HG03342 (cell line): Measurements from ENCODE around the gene TMEM132D.
"Not testable (repeated sequence)": the region's sequence is repeated elsewhere in the genome, so short reads cannot be mapped to it uniquely, and the experiment has no call there.

ENCODE experiments used
- ATAC-seq: cut with Tn5 transposase; IDR thresholded peaks from one replicate; pipeline ENCODE4 v1.9.1; 2021; ENCODE audit warnings: mild to moderate bottlenecking, moderate library complexity; ENCODE audit not compliant: unreplicated experiment

The TMEM132D gene

DNA sequence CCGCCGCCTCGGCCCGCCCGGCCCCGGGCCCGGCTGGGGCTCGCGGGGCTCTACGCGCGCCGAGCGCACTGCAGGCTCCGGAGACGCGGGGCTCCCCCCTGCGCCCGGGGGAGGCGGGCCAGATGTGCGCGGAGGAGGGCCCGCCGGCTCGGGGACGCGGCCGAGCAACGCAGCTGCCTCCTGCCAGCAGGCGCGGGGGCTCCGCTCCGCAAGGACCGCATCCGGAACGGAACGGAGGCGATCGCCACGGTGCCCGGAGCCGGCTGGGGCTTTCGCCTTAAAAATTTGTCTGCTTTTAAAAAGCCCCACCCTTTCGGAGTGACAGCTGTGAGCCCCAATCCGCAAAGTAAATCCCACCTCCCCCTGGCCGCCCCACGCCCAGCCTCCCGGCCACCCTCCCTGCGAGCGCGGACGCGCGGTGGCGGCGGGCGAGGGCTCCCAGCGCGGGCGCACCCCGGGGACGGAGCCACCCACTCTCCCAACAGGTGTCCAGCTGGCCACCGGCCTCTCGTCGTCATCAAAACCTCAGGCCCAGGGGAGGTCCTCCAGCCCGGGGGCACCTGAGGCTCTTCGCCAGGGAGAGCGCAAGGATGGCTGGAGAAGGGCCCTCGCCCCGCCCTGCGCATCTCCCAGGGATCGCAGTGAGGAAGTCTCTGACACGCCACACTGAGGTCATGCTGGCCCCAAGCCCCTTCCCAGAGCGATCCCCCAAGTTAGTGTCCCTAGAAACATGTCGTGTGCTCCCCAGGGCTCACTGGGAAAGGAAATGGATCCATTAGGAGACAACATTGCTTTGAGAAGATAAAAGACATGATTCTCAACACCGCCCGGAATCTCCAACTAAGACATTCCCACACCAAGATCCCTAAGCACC, at the start of gene TMEM132D:
TMEM132D (minus strand) TSS at position 70 of the 874 bp plus-strand sequence.
- ATAC-seq: no peak

DNA sequence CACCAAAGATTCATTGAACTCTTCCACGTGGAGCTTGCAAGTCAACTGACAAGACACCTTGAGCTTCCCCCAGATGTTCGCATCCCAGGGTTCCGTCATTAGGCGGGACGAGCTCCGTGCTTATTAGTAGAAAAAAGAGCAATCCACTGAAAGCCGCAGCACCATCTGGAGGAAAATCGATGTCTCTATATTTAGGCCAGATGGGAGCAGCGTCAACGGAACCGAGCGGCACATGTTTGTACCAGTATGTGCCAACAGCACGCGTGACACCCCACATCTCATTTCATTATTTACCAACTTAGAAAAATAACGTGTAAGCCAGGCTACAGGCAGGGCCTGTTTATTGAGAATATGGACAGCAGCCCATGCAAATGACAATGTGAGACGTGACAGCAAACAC, 45.8 kb upstream of the TMEM132D start:
- no peak for ATAC-seq

DNA sequence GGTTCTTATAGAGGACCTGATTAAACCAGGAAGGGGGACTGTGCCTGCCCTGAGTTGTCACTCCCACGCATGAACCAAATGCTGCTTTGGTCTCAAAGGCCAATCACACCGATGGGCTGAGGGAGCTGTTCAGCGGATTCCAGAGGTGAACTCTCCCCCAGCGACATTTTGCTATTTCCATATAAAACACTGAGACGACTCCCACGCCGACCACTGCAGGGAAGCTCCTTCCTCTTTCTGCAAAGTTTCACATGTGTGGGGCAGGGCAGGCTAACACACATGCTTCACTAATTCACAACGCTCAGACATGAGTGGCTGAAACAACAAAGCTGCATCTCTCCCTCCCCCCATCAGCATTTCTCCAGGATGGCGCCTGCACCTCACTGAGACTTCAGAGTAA, 37.8 kb upstream of the TMEM132D start:
- ATAC-seq: no peak

DNA sequence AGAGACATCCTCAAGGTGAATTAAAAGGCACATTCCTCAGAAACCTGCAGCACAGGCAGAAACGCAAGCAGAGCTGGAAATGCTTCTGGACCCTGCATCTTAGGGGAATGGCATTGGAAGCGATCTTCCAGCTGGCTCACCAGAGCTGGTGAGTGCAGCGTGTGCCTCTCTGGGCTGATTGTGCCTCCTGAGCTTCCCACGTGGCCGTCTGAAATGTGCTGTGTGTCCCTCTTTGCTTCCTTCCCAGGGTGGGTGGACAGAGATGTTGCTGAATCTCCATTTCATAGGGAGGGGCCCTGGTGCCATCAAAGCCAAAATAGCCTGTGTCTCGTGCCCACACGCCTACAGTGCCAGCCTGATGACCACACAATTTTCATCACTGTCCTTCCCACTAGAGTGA, 34.3 kb upstream of the TMEM132D start:
- no peak for ATAC-seq

DNA sequence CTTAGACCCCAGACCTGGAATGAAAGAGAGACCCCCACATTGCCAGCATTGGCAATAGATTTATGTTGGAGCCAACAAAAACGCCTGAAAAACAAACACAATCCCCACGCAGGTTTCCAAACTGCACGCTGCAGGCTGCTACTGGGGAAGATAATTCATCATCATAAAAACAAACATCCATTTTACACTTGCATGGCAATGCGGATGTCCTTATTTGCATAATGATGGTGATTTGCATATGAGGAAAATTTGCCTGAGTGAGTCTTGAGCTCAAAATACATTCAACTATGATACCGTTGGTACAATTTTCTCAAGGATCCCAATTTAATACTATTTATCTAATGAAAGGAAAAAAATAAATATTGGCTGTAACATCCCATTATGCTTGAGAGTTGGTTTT, 33.6 kb upstream of the TMEM132D start:
- no peak for ATAC-seq

DNA sequence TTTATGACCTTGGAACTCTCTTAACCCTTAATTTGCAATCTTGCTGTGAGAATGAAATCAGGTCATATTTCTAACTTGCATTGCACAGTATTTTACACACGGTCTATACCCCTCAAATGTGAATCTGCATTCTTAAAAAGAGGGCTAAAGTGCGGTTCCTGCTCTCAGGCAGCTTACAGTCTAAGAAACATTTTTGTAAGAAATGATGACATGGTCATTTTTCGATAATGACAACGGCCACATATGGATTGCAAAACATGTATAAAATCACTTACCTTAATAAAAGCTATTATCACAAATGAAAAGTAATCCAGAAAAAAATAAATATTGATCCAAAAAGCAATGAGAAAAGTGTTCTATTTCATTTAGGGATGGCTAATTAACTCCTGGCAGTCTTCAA, 24.8 kb upstream of the TMEM132D start:
- ATAC-seq: no peak

DNA sequence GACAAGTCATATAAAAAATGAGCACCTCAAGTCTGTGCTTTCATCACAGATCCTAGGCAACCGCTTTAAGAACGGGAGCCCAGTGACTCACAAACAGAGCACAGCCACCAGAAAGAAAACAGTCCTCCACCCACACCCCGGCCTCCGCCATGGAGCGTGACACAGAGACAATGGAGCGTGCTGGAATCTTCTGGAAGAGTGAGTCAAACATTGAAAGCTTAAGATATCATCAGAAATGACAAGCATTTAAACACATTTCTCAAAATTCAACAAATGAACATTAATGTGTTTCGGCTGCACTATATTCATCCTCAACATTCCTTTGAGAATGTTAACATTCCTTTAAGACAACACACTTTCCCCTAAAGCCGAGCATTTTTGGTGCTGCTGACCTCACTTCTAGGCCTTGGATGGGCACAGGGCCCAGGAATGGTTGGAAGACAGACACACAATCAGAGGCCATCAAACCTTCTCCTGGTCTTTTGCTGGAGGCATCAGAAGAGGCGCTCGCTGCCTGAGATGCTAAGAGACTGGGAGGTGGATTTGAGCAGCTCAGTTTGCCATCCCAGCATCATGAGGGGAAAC, 23.6 kb upstream of the TMEM132D start:
- no peak for ATAC-seq

DNA sequence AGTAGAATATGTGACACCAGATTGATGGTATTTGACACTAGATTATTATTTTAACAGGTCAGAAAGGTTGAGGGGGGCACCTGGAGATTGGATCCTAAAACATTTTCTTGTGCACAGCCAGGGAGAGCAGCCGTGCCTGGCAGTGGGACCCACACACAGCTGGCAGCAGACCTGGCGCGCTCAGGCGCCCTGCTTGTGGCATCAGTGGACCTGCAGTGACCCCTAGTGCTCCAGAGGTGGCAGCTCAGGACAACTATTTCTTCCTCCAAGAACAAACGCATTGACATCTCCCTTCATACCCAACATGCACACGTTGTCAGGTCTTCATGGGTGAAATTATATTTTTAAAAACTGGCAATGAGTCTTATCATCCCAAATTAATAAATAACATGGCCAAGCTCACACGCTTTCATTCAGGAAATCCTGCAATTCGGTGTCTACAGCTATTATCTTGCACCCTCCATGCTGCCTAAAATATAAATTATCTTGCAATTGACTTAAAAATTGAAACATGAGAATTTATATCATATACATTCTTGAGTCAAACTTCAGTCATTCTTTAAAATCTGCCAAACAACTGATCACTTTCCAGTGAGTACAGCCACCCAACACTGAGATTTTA, 7.7 kb upstream of the TMEM132D start:
- peak; percentile 76 for ATAC-seq

DNA sequence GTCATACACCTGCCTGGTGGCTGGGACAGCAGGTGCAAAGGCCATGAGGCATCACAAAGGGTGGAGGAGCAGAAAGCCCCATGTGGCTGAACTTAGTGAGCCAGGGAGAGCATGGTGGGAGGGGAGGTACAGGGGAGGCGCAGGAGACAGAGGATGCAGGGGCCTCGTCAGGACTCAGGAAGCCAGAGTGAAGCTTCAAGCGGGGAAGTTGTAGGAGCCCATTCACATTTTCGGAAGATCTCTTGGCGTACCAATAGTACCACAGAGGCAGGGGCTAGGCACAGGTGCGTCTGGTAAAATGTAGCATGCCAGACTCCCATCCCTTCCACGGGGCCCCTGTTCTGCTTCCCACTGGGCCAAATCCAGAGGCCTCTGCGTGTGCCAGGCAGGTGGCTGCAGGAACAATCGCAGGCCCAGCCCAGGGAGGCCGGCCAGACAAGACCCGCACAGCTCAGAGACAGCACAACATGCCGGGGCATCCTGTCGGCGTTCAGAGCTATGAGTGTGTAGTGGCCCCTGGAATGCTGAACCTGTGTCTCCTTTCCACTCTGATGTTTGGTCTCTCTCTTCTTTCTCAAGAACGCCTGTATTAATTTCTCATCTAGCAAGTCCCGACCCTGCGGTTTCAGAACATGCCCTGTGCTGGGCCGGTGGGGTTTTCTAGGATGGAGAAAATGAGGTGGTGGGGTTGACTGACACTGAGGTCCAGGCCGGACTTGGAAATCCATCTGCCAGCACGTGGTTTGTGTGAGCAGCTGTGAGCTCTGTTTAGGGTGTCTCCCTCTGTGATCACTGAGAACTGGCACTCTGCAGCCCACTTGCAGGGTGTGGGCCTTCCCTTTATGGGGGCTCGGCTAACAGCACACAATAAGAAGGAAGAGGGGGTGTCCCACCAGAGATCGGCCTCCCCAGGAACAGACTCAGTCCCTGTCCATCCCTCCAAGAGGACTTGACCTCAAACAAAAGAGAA, 5.5 kb upstream of the TMEM132D start:
- ATAC-seq: no peak

DNA sequence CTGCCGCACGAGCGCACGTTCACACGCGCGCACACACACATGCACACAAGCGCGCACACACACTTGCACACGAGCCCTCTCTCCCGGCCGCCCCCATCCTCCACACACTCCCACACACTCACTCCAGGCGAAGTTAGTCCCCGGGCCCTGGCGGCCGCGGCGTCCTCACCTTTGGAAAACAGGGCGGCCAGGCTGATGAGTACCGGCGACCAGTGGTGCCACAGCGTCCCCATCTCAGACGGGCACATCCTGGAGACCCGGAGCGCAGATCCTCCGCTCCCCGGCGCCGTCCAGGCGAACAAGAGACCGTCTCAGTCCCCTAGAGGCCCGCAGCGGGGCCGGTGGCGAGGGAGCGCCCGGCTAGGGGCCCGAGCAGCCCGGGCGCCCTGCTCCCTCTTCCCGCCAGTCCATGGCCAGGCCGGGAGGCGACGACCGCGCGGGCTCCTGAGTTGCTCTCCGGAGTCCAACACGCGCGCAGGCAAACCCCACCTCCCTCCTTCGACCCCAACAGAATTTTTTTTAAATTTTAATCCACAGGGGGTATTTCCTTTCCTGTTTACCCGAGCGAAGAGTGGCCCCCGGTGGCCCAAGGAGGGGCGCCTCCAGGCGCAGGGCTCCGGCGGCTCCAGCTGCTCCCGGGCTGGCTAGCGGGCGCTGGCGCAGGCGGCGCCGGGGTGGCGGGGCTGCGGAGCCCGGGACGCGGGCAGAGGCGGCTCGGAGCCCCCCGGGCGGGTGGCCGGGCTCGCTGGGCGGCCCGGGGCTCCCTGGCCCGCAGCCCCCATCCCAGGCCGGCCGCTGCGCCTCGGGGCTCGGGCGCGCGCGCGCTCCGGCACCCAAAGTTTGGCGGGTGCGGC, 506 bp downstream of the TMEM132D start:
- ATAC-seq: no peak

DNA sequence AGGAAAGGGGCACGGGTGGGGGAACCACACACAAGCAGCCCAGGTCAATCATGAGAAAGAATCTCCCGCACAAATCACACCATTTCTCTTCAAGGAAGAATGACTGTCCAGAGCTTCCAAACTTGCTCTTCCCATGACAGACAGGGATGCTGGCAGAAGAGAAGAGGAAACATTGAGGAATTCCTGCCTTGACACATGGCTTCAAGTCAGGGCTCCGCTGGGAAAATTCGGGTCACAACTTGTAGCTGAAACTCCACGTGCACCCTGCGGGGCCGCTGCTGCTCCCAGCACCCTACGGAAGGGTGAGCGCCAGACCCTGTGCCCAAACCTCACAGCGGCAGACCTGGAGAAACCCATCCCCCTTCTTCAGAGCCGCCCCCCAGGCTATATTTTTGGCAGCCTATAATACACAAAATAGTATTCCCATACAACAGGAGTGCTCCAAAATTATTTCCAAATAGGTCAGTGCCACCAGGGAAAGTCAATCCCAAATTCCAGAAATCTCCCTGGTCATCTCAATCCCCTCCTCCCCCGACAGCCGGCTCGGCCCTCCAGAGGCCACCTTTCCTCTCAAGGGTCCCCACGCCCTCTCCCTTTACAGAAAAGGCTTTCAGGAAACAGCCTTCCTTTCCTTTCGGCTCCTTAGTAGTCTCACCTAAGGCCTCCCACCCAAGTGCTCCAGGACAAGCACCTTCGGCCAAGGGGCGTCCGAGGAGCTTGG, 1.3 kb downstream of the TMEM132D start:
- no peak for ATAC-seq

DNA sequence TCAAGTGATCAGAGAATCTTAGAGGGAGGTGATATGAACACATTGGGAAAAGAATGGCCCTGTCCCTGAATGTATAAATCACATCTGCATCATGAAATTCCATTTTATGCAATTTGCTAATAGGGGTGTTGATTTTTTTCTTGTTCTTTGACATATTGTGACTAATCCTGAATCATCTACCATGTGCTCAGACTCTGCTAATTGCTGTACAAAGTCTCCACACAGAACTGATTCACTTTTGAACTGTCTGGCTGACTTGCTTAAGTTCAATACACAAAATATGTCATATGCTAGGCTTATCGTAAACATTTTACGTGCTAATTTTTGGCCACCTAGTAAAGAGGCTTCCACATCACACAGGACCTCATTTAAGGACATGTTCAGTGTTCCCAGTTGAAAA, 2.6 kb downstream of the TMEM132D start:
- ATAC-seq: no peak

DNA sequence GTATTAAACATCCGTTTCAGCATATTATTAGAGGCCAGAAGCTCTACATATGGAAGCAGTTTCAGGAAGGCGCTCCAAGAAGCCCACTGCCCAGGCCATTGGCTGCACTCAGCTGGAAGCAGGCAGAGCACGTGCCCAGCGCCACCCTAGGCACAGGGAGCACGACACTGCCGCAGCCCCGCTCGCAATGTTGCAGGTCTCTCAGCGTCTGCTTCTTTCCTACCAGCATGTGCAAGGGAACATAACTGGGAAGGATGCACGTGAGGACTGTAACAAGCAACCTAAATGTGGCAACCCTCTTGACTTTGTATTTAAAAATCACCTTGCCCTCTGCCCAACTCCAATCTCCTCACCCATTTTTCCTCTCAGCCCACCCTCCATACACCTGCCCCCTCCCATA, 3.5 kb downstream of the TMEM132D start:
- ATAC-seq: no peak

DNA sequence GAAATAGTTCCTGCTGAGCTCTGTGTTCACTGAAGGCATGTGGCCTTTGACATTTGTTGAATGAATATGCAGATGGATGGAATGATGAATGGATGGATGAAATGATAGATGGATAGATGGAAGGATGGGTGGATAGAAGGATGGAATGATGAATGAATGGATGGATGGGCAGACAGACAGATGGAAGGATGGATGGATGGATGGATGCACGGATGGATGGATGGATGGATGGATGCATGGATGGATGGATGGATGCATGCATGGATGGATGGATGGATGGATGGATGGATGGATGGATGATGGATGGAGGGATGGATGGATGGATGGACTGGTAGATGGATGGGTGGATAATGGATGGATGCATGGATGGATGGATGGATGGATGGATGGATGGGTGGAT, 4.8 kb downstream of the TMEM132D start:
- not testable (repeated sequence) for ATAC-seq

DNA sequence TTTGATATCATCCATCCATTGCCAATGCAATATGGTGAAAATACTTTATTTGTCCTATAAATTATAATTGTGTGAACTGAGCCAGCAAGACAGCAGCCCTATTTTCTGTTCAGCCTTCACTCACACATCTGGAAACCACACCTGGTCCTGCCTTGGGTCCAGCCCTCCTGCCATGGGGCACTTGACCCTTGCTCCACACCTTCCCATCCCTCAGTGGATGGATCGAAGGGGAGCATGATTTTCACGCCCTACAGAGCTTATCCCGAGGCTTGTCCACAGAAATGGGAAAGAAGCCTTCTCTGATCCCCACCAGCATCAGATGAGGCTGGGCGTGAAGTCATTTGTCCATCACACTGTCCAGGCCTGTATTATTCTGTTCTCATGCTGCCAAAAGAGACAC, 10.1 kb downstream of the TMEM132D start:
- no peak for ATAC-seq

DNA sequence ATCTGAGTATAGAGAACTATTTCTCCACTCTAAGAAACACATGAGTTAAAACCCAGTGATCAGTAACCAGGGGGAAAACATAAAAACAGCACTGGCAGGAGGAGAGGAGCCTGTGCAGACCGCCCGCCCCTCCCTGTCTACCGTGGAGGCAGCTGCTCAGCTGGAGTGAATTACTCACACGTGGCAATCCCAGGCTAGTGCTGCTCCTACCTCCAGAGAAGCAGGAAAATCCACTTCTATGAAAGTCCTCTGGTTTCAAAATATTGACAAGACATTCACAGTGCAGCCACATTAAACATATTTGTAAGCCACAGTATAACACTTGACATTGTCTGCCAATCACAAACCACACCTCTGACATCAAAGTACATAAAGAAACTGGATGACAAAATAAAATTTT, 16.7 kb downstream of the TMEM132D start:
- ATAC-seq: no peak

DNA sequence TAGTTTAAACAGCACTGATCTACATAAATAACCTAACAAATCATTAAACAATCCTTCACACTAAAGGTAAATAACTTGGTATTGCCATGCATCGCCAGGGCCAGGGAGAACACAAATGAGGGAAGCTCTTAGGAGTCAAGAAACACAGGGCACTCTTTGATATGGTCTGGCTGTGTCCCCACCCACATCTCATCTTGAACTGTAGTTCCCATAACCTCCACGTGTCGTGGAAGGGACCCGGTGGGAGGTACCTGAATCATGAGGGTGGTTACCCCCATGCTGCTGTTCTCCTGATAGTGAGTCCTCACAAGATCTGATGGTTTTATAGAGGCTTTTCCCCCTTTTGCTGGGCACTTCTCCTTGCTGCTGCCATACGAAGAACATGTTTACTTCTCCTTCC, 17.3 kb downstream of the TMEM132D start:
- no peak for ATAC-seq

DNA sequence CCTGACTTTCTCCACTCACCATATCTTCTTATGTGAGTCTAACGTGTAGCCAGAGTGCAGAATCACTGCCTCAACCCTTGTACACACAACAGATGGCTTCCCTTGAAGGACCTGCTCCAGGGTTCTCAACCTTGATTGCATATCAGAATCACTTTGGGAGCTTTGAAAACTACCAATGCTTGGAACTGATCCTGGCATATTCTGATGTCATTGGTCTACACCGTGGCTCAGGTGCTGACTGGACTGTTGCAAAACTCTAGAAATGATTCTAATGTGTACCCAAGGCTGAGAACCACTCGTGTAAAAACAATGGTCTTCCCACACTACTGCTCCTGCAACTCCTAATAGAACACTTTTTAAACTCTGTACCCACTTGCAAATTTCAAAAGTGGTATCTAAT, 18.5 kb downstream of the TMEM132D start:
- no peak for ATAC-seq

DNA sequence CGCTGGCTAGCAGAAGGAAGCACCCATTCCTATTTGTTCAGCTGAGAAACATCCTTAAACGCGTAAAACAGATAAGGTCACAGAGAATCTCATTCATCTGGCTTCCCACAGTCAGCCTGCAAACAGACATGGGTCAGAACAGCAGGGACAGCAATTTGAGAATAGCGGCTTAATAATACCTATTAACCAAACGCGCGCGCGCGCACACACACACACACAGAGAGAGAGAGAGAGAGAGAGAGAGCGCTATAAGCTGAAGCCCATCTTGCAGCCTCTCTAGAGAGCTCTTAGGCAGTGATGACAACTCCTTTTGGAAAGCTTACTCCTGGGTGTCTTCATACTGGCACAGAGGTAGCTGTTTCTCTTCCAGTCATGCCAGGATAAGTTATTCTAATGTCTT, 26.4 kb downstream of the TMEM132D start:
- ATAC-seq: no peak
